Thyroid gland (tissue), 4 donors: ENCODE measurements around the gene SLC25A24.
A peak's percentile ranks its signal among the peaks of the same experiment; 100 is the strongest.
"Not testable (repeated sequence)": the region's sequence is repeated elsewhere in the genome, so short reads cannot be mapped to it uniquely, and the experiment has no call there.

Source experiments
- POLR2A ChIP-seq, 2 donors: fragments of 450-650 bp; IDR thresholded peaks; one replicate each; pipeline ENCODE4 v1.6.1; 2017; ENCODE audit warnings: antibody characterized with exemption in 2 of 2, mild to moderate bottlenecking in 2 of 2, moderate library complexity in 1 of 2
- TF ChIP-seq, protein P1 (sequence below), 6 experiments: fragments of 200-600 bp in 3 of 6; fragments of 450-650 bp in 3 of 6; sonication (generic) in 3 of 6; IDR thresholded peaks; one replicate each; pipeline ENCODE4 v1.5.1; 2016 to 2019; ENCODE audit warnings: antibody characterized with exemption in 6 of 6, mild to moderate bottlenecking in 2 of 6, inconsistent platforms in 1 of 6, moderate library complexity in 1 of 6

- TF ChIP-seq, protein P1, sequence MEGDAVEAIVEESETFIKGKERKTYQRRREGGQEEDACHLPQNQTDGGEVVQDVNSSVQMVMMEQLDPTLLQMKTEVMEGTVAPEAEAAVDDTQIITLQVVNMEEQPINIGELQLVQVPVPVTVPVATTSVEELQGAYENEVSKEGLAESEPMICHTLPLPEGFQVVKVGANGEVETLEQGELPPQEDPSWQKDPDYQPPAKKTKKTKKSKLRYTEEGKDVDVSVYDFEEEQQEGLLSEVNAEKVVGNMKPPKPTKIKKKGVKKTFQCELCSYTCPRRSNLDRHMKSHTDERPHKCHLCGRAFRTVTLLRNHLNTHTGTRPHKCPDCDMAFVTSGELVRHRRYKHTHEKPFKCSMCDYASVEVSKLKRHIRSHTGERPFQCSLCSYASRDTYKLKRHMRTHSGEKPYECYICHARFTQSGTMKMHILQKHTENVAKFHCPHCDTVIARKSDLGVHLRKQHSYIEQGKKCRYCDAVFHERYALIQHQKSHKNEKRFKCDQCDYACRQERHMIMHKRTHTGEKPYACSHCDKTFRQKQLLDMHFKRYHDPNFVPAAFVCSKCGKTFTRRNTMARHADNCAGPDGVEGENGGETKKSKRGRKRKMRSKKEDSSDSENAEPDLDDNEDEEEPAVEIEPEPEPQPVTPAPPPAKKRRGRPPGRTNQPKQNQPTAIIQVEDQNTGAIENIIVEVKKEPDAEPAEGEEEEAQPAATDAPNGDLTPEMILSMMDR (IDR thresholded peaks at IDR 0.05) = peak in 3 of 6 experiments; percentile 16 to 73 (median 60)
- TF ChIP-seq POLR2A (IDR thresholded peaks at IDR 0.05) = not testable (repeated sequence)
Measured at GRCh38 chr1:108214641-108215465, 14.7 kb upstream of the SLC25A24 start.
